HG03575 (cell line): ENCODE results near the gene MYH14.
"Not testable (repeated sequence)": the region's sequence is repeated elsewhere in the genome, so short reads cannot be mapped to it uniquely, and the experiment has no call there.

ENCODE experiments used
- ATAC-seq: cut with Tn5 transposase; IDR thresholded peaks from one replicate; pipeline ENCODE4 v1.9.1; 2021; ENCODE audit not compliant: unreplicated experiment, insufficient number of reproducible peaks, low FRiP score; ENCODE audit errors: extremely low read depth

The MYH14 gene

GRCh38 chr19:50221087-50221486 is 17.7 kb downstream of the MYH14 start:
- no peak for ATAC-seq

GRCh38 chr19:50222691-50223438 is 19.4 kb downstream of the MYH14 start:
- ATAC-seq, result no peak

- no peak for ATAC-seq
These were observed 20.0 kb downstream of the MYH14 start for GRCh38 chr19:50223439-50223716.

- ATAC-seq, result no peak
These were observed 21.7 kb downstream of the MYH14 start for GRCh38 chr19:50224986-50225747.

- ATAC-seq, result no peak
These were observed 23.1 kb downstream of the MYH14 start for GRCh38 chr19:50226536-50226935.

- not testable (repeated sequence) for ATAC-seq
These were observed 24.7 kb downstream of the MYH14 start for GRCh38 chr19:50228153-50228552.

GRCh38 chr19:50230379-50231351 is 27.2 kb downstream of the MYH14 start:
- no peak for ATAC-seq

- ATAC-seq, result not testable (repeated sequence)
These were observed 28.0 kb downstream of the MYH14 start for GRCh38 chr19:50231417-50231816.

- no peak for ATAC-seq
These were observed 28.4 kb downstream of the MYH14 start for GRCh38 chr19:50231821-50232220.

- no peak for ATAC-seq
These were observed 29.2 kb downstream of the MYH14 start for GRCh38 chr19:50232600-50232999.

GRCh38 chr19:50233308-50233910 is 30.0 kb downstream of the MYH14 start:
- no peak for ATAC-seq

- ATAC-seq, result not testable (repeated sequence)
These were observed 34.1 kb downstream of the MYH14 start for GRCh38 chr19:50237493-50237892.

GRCh38 chr19:50238043-50238442 is 34.6 kb downstream of the MYH14 start:
- no peak for ATAC-seq

GRCh38 chr19:50239921-50240590 is 36.6 kb downstream of the MYH14 start:
- no peak for ATAC-seq

GRCh38 chr19:50242581-50242980 is 39.2 kb downstream of the MYH14 start:
- no peak for ATAC-seq

- no peak for ATAC-seq
These were observed 41.3 kb downstream of the MYH14 start for GRCh38 chr19:50244695-50245094.

- no peak for ATAC-seq
These were observed 45.0 kb downstream of the MYH14 start for GRCh38 chr19:50248413-50248812.

GRCh38 chr19:50248826-50249225 is 45.4 kb downstream of the MYH14 start:
- ATAC-seq, result no peak

GRCh38 chr19:50249636-50250035 is 46.2 kb downstream of the MYH14 start:
- no peak for ATAC-seq
